OCI-LY1 (cell line): ENCODE results near the gene RTTN.

Experiments
- H2AFZ ChIP-seq: fragments of 200-600 bp; sonication (generic), shearing (Covaris generic); 2 replicates; pipeline ENCODE4 v1.6.0; 2014; ENCODE audit warnings: antibody characterized with exemption, mild to moderate bottlenecking, low read length
- H3F3A ChIP-seq: fragments of 200-600 bp; sonication (generic), shearing (Covaris generic); 2 replicates; pipeline ENCODE4 v1.6.0; 2014; ENCODE audit warnings: mild to moderate bottlenecking, antibody characterized with exemption, low read length, moderate library complexity; ENCODE audit not compliant: insufficient read depth
- H3K27ac ChIP-seq: fragments of 200-600 bp; sonication (generic); 2 replicates; pipeline ENCODE4 v1.5.1; 2014; ENCODE audit warnings: low read length, mixed run types, mild to moderate bottlenecking, low read depth; ENCODE audit not compliant: poor library complexity, severe bottlenecking
- H3K27me3 ChIP-seq: fragments of 200-600 bp; sonication (generic); 2 replicates; pipeline ENCODE4 v1.6.0; 2014; ENCODE audit warnings: antibody characterized with exemption, mild to moderate bottlenecking, low read length, moderate library complexity; ENCODE audit not compliant: insufficient read depth
- H3K36me3 ChIP-seq: fragments of 200-600 bp; sonication (generic); 2 replicates; pipeline ENCODE4 v1.6.1; 2014; ENCODE audit warnings: mild to moderate bottlenecking, antibody characterized with exemption, low read length, moderate library complexity, mixed read lengths; ENCODE audit not compliant: insufficient read depth
- H3K4me1 ChIP-seq: fragments of 200-600 bp; sonication (generic); 2 replicates; pipeline ENCODE4 v1.5.1; 2014; ENCODE audit warnings: mild to moderate bottlenecking, low read length, moderate library complexity; ENCODE audit not compliant: insufficient read depth, severe bottlenecking
- H3K4me2 ChIP-seq: fragments of 200-600 bp; sonication (generic), shearing (Covaris generic); 2 replicates; pipeline ENCODE4 v1.6.1; 2014; ENCODE audit warnings: low read length
- H3K4me3 ChIP-seq: fragments of 200-600 bp; sonication (generic); 2 replicates; pipeline ENCODE4 v1.5.1; 2014; ENCODE audit warnings: low read length, low read depth, mild to moderate bottlenecking, mixed read lengths; ENCODE audit not compliant: poor library complexity, severe bottlenecking
- H3K79me2 ChIP-seq: fragments of 200-600 bp; shearing (Covaris generic); 2 replicates; pipeline ENCODE4 v1.6.1; 2016; ENCODE audit warnings: mixed run types, low read length, mixed read lengths; ENCODE audit not compliant: insufficient read depth
- H3K9ac ChIP-seq: fragments of 200-600 bp; sonication (generic), shearing (Covaris generic); 2 replicates; pipeline ENCODE4 v1.6.1; 2014; ENCODE audit warnings: mild to moderate bottlenecking, low read length, mixed read lengths
- H3K9me2 ChIP-seq: fragments of 200-600 bp; sonication (generic), shearing (Covaris generic); 2 replicates; pipeline ENCODE4 v1.6.1; 2014; ENCODE audit warnings: low read depth, mild to moderate bottlenecking, low read length, mixed read lengths
- H3K9me3 ChIP-seq: fragments of 200-600 bp; shearing (Covaris generic); 2 replicates; pipeline ENCODE4 v1.6.1; 2014; ENCODE audit warnings: low read length, mixed read lengths
- H4K20me1 ChIP-seq: fragments of 200-600 bp; sonication (generic), shearing (Covaris generic); 2 replicates; pipeline ENCODE4 v1.6.0; 2016; ENCODE audit warnings: mild to moderate bottlenecking, low read length; ENCODE audit not compliant: insufficient read depth
- EZH2 ChIP-seq: fragments of 200-600 bp; sonication (generic), shearing (Covaris generic); IDR thresholded peaks from 2 replicates; pipeline ENCODE4 v1.8.0; 2017; ENCODE audit warnings: borderline replicate concordance, mixed run types, mild to moderate bottlenecking, antibody characterized with exemption, low read length, moderate library complexity, mixed read lengths
- TF ChIP-seq, protein P1 (sequence below): fragments of 200-600 bp; sonication (generic), shearing (Covaris generic); IDR thresholded peaks from 2 replicates; pipeline ENCODE4 v1.5.1; 2017; ENCODE audit warnings: mild to moderate bottlenecking, antibody characterized with exemption, low read length, moderate library complexity, mixed read lengths

Gene RTTN

GRCh38 chr18:70139138-70139537 lies 66.3 kb downstream of the RTTN start:
- TF ChIP-seq, protein P1, sequence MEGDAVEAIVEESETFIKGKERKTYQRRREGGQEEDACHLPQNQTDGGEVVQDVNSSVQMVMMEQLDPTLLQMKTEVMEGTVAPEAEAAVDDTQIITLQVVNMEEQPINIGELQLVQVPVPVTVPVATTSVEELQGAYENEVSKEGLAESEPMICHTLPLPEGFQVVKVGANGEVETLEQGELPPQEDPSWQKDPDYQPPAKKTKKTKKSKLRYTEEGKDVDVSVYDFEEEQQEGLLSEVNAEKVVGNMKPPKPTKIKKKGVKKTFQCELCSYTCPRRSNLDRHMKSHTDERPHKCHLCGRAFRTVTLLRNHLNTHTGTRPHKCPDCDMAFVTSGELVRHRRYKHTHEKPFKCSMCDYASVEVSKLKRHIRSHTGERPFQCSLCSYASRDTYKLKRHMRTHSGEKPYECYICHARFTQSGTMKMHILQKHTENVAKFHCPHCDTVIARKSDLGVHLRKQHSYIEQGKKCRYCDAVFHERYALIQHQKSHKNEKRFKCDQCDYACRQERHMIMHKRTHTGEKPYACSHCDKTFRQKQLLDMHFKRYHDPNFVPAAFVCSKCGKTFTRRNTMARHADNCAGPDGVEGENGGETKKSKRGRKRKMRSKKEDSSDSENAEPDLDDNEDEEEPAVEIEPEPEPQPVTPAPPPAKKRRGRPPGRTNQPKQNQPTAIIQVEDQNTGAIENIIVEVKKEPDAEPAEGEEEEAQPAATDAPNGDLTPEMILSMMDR: no peak
- no peak for TF ChIP-seq EZH2
- Histone ChIP-seq H3K9ac (no peak overlapping the region), H2AFZ (no peak overlapping the region)

GRCh38 chr18:70135604-70136003 lies 69.9 kb downstream of the RTTN start:
- no peaks in the 10 kb centered on the region for H3K4me1 ChIP-seq
- H3K36me3 ChIP-seq: peaks cover 30% of the 10 kb centered on the region
- H3K27ac ChIP-seq: no peak overlapping the region
- no peak overlapping the region for H3K9ac ChIP-seq
- H3K4me3 ChIP-seq: no peak overlapping the region
- H2AFZ ChIP-seq: no peak overlapping the region
- TF ChIP-seq, protein P1: no peak
- TF ChIP-seq EZH2: no peak
- no peaks in the 10 kb centered on the region for H3K27me3 ChIP-seq
- no peaks in the 10 kb centered on the region for H3K79me2 ChIP-seq
- no peaks in the 10 kb centered on the region for H3K9me3 ChIP-seq
- H3K4me2 ChIP-seq: no peak overlapping the region
- no peaks in the 10 kb centered on the region for H3K9me2 ChIP-seq
- H3F3A ChIP-seq: peaks cover 4% of the 10 kb centered on the region
- H4K20me1 ChIP-seq: no peaks in the 10 kb centered on the region

More at GRCh38 chr18:70139138-70139537, 66.3 kb downstream of the RTTN start:
- Histone ChIP-seq H3K9me2 (no peaks in the 10 kb centered on the region), H3K4me2 (no peak overlapping the region), H3K79me2 (no peaks in the 10 kb centered on the region), H3F3A (peaks cover 4% of the 10 kb centered on the region), H3K9me3 (no peaks in the 10 kb centered on the region), H3K27ac (no peak overlapping the region), H3K27me3 (no peaks in the 10 kb centered on the region), H3K4me1 (no peaks in the 10 kb centered on the region), H3K36me3 (peaks cover 22% of the 10 kb centered on the region), H4K20me1 (no peaks in the 10 kb centered on the region), H3K4me3 (no peak overlapping the region)

GRCh38 chr18:70132999-70133398 lies 72.5 kb downstream of the RTTN start:
- Histone ChIP-seq H3K4me2 (no peak overlapping the region), H3F3A (peaks cover 4% of the 10 kb centered on the region), H3K4me1 (no peaks in the 10 kb centered on the region), H4K20me1 (no peaks in the 10 kb centered on the region), H2AFZ (no peak overlapping the region), H3K36me3 (peaks cover 50% of the 10 kb centered on the region), H3K9ac (no peak overlapping the region), H3K79me2 (no peaks in the 10 kb centered on the region), H3K9me2 (no peaks in the 10 kb centered on the region), H3K27ac (no peak overlapping the region), H3K27me3 (no peaks in the 10 kb centered on the region), H3K9me3 (no peaks in the 10 kb centered on the region), H3K4me3 (no peak overlapping the region)
- TF ChIP-seq, protein P1: no peak
- no peak for TF ChIP-seq EZH2
